Lower leg skin (tissue), 4 donors: Measurements from ENCODE around the gene CDH26. TPM values are rescaled to one million over a fixed set of nuclear protein-coding genes. Genes with fewer than 3 reads are reported as not detected.
A peak's percentile ranks its signal among the peaks of the same experiment; 100 is the strongest.

Experiments
- DNase-seq, 2 donors: peaks; one replicate each; pipeline ENCODE4 v3.0.0-alpha.2; 2019; ENCODE audit warnings: low spot score in 2 of 2
- H3K4me3 ChIP-seq: fragments of 200-600 bp; sonication (generic); 2 replicates; pipeline ENCODE4 v1.5.1; 2017; ENCODE audit warnings: mild to moderate bottlenecking, low read depth; ENCODE audit not compliant: poor library complexity, severe bottlenecking
- POLR2A ChIP-seq, 2 donors: fragments of 450-650 bp; IDR thresholded peaks; one replicate each; pipeline ENCODE4 v1.6.1; 2016 to 2017; ENCODE audit warnings: antibody characterized with exemption in 2 of 2, mild to moderate bottlenecking in 1 of 2, moderate library complexity in 1 of 2
- WGBS, 2 donors: methylation state at CpG; one replicate each; pipeline ENCODE4 v1.1.5; 2018; 5-methylcytosine and 5-hydroxymethylcytosine counted together
- intact Hi-C: fragments of 100-400 bp; cut with DNase I; formaldehyde crosslinking; loops from one replicate; pipeline ENCODE4 v1.15.0; 2023; ENCODE audit warnings: low total_unique reads
- total RNA-seq, 4 donors: library from RNA; depleted of rRNA; stranded (reverse); fragments of >200 nt; gene quantifications; one replicate each; pipeline ENCODE4 v1.1.0, GENCODE V29; 2016
- TF ChIP-seq, protein P1 (sequence below), 3 donors: fragments of 450-650 bp; IDR thresholded peaks; one replicate each; pipeline ENCODE4 v1.5.1; 2016; ENCODE audit warnings: antibody characterized with exemption in 3 of 3, mild to moderate bottlenecking in 3 of 3, moderate library complexity in 2 of 3

Gene CDH26
- total RNA-seq, 4 donors from 2014 or later: 1.1 to 10.6 (median 1.8) TPM

DNA sequence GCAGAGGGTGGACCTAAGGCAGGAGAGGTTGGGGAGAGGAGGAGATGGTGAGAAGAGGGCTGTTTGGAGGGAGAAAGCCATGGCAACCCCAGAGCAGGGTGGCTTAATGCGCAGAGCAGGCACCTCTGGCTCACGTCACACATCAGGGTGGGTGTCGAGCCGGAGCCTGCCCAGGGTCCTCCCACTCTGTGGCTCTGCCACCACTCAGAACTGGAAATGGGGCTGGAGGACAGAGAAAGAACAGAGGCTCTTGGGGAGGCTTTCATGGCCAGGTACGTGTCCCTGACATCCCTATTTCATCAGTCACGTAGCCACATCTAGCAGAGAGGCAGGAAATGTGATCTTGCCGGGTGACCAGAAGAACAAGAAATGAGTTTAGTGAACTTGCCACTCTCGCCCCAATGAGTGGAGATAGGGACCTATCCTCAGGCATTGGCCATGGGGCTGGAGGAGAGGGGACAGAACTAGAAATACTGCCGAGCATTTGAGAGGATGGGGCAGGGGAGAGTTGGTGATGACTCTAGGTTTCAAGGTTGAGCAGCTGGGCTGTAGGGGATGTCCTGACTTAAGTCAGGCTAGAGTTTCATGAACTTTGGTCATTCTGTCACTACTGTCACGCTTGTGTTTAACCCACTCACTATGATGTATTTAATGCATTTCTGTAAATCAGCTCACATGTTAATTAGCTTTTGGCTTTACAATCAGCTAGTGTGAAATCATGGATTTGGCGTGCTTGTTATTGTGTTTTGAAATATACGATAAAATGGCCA, 52.7 kb downstream of the CDH26 start:
- TF ChIP-seq, protein P1, sequence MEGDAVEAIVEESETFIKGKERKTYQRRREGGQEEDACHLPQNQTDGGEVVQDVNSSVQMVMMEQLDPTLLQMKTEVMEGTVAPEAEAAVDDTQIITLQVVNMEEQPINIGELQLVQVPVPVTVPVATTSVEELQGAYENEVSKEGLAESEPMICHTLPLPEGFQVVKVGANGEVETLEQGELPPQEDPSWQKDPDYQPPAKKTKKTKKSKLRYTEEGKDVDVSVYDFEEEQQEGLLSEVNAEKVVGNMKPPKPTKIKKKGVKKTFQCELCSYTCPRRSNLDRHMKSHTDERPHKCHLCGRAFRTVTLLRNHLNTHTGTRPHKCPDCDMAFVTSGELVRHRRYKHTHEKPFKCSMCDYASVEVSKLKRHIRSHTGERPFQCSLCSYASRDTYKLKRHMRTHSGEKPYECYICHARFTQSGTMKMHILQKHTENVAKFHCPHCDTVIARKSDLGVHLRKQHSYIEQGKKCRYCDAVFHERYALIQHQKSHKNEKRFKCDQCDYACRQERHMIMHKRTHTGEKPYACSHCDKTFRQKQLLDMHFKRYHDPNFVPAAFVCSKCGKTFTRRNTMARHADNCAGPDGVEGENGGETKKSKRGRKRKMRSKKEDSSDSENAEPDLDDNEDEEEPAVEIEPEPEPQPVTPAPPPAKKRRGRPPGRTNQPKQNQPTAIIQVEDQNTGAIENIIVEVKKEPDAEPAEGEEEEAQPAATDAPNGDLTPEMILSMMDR (IDR thresholded peaks at IDR 0.05): no peak
- no peak for TF ChIP-seq POLR2A (IDR thresholded peaks at IDR 0.05)
- WGBS, 2 donors: 92% methylated on average over 12 of the region's 12 CpGs
- H3K4me3 ChIP-seq: no peak overlapping the region
- peak in 1 of 2 donors; percentile 71 for DNase-seq
- intact Hi-C loops: no loop called here

DNA sequence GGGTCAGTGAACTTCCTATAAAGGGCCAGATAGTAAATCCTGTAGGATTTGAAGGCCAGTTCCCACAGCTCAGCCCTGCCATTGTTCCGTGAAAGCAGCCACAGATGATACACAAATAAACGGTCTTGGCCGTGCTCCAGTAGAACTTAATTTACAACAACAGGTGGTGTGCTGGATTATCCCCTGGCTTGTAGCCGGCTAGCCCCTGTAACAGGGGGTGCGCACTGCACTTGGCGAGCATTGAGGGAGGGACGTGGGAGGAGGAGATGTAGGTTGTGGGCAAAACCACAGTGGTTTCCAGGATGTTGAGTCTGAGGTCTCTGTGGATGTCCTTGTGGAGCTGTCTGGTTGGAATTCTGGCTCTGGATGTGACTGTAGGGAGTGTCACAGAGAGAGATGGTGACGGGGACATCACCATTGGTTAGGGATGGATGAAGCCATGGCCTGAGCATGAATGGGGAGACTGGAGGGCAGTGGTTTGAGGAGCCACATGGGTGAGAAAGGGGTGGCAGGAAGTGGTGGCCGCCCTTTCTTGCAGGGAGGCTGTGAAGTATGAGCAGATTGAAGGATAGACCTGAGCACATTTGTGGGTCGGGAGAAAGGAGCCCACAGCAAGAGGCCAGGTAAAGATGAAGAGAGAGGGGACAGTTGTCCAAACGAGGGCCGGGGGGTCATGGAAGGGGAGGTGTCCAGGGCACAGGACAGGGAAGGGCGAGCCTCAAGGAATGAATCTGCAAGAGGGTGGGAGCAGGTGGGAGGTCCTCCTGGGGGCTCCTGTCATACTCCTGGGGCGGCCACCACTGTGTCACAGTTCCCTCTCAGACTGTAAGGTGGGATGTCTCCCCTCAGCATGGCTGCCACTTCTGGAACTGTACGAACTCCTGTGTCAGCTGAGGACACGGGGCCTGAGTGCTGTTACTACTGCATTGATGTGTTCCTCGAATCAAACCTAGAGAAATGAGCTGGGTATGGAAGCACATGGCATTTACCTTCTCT, 53.6 kb downstream of the CDH26 start:
- 80 to 87% methylated on average over 17 of the region's 17 CpGs for WGBS, 2 donors
- intact Hi-C loops: no loop called here
- no peak for TF ChIP-seq POLR2A (IDR thresholded peaks at IDR 0.05)
- TF ChIP-seq, protein P1 (IDR thresholded peaks at IDR 0.05): no peak
- peak in 1 of 2 donors; percentile 2 for DNase-seq
- H3K4me3 ChIP-seq: no peak overlapping the region

DNA sequence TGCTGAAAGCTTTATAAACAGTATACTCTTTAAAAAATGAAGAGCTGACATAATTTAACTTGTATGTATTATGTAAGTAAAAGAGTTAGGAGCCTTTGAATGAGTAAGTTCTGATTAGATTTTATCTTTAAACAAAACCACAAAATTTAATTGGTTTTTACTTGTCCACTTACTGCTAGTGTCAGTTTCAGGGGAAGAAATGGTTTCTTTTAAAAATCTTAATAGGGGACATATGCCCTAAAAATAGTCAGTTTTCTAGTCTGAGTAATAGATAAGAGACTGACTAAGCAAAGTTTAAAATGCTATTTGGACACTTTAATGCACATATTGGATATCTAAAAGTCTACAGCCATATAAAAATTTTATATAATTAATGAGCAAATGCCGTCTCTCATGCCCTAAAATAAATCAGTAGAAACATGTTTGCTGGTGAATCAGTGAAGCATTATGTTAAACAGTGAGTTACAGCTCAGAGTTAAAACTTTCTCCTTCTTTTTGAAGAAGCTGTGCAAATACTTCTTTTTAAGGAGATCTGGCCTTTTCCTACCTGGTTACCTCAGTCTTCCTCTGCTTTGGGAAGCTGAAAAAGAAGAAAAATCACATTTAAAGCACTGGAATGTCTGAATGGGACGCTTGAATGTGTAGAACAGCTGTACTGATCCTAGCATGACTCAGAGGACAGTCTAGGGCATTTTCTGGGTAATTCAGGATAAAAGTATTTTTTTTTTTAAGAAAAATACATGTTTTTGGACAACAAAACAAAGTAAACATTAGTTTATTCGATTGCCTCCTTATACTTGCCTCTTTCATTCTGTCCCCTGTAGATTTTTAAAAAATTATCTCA, 55.3 kb downstream of the CDH26 start:
- intact Hi-C loops: no loop called here
- 53 to 70% methylated on average over 3 of the region's 3 CpGs for WGBS, 2 donors
- H3K4me3 ChIP-seq: no peak overlapping the region

DNA sequence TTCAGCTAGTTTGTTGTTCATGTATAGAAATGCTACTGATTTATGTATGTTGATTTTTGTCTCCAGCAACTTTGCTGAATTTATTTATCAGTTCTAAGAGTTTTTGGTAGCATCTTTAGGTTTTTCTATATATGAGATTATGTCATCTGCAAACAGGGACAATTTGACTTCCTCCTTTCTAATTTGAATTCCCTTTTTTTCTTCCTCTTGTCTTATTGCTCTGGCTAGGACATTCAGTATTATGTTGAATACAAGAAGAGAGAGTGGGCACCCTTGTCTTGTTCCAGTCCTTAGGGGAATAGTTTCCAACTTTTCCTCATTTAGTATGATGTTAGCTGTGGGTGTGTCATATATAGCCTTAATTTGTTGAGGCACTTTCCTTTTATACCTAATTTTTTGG, 58.2 kb downstream of the CDH26 start:
- no peak for DNase-seq
- no peak overlapping the region for H3K4me3 ChIP-seq
- no peak for TF ChIP-seq POLR2A (IDR thresholded peaks at IDR 0.05)
- TF ChIP-seq, protein P1 (IDR thresholded peaks at IDR 0.05): no peak
- intact Hi-C loops: no loop called here

More for the DNA sequence above, 55.3 kb downstream of the CDH26 start:
- TF ChIP-seq, protein P1 (IDR thresholded peaks at IDR 0.05): no peak
- TF ChIP-seq POLR2A (IDR thresholded peaks at IDR 0.05): no peak
- no peak for DNase-seq

DNA sequence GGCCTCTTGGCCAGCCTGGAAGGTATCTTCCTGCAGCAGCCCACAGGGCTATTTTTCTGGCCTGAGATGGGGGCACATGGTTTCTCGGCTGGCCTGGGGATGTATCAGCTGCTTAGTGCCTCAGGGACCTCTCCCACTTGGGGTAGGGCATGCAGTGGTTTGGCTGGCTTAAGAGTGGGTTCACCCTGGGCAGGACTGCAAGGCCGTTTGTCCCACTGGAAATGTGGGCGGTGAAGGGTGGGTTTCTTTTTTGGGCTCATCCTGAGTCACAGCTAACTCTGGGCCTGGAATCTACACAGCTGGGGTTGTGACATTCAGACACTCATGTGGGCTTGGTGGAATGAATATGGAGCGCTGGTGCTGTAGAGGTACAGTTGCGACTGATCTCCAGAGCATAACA, 62.0 kb downstream of the CDH26 start:
- no peak for DNase-seq
- no peak overlapping the region for H3K4me3 ChIP-seq
- TF ChIP-seq, protein P1 (IDR thresholded peaks at IDR 0.05): no peak
- TF ChIP-seq POLR2A (IDR thresholded peaks at IDR 0.05): no peak
- intact Hi-C loops: no loop called here
- WGBS, 2 donors: 86 to 100% methylated on average over 3 to 5 of the region's 5 CpGs
